Subcutaneous adipose tissue (tissue), 4 donors: ENCODE data around the gene LHFPL6. TPM values are rescaled to one million over a fixed set of nuclear protein-coding genes. Genes with fewer than 3 reads are reported as not detected.

Source experiments
- total RNA-seq, 4 donors: library from RNA; depleted of rRNA; stranded (reverse); fragments of >200 nt; gene quantifications; one replicate each; pipeline ENCODE4 v1.1.0, GENCODE V29; 2016
- TF ChIP-seq, protein P1 (sequence below): fragments of 450-650 bp; IDR thresholded peaks from one replicate; pipeline ENCODE4 v1.5.1; 2016; ENCODE audit warnings: low read depth, mild to moderate bottlenecking, control low read depth, antibody characterized with exemption, moderate library complexity

The LHFPL6 gene
- total RNA-seq, 4 donors from 2014 or later: 75.2 to 106 (median 90.4) TPM

DNA sequence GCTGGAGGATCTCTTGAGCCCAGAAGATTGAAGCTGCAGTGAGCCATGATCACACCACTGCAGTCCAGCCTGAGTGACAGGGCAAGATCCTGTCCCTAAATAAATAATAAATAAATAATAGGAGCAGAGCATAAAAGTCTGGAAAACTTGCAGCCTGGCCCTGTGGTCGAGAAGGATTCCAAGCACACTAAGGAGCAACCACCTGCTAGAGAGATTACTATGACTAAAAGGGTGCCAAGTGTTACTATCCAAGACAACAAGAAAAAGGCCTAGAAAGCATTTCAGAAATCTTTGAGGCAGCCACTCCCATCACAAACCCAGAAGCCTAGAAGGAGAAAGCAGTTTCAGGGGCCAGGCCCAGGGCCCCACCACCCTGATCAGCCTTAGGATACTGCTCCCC lies 46.1 kb downstream of the LHFPL6 start:
- TF ChIP-seq, protein P1, sequence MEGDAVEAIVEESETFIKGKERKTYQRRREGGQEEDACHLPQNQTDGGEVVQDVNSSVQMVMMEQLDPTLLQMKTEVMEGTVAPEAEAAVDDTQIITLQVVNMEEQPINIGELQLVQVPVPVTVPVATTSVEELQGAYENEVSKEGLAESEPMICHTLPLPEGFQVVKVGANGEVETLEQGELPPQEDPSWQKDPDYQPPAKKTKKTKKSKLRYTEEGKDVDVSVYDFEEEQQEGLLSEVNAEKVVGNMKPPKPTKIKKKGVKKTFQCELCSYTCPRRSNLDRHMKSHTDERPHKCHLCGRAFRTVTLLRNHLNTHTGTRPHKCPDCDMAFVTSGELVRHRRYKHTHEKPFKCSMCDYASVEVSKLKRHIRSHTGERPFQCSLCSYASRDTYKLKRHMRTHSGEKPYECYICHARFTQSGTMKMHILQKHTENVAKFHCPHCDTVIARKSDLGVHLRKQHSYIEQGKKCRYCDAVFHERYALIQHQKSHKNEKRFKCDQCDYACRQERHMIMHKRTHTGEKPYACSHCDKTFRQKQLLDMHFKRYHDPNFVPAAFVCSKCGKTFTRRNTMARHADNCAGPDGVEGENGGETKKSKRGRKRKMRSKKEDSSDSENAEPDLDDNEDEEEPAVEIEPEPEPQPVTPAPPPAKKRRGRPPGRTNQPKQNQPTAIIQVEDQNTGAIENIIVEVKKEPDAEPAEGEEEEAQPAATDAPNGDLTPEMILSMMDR: no peak

DNA sequence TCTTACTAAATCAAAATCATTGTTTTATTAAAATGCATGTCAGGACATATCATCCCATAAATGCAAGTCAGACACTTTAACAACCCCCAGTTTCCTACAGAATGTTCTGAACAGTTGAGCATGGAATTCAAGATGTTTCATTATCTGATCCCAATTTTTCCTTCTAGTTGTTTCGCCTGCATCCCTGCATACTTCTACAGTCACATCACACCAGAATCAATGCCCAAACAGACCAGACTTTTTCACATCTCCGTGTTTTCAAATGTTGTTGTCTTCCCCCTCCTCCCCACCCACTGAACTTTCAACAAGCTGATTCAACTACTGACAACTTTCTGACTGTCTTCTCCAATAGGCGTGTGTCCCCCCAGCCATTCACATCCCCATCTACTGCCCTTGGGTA lies 48.6 kb downstream of the LHFPL6 start:
- TF ChIP-seq, protein P1: no peak

DNA sequence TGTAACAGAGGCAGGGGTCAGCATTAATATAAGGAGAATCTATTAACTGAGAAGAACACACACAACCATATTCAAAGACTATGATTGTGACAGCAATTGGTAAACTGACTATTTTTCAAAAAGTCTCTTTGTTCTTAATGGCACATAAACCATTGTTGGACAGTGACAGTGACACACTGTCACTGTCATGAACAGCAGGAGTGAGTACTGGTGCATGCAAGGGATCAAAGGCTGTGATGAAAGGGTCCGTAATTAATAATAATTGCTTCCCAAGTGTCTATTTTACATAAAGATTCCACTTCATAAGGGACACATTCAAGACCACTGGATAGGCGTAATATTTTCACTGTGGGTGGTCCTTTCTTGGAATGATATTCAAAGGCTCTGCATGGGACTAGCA lies 50.7 kb downstream of the LHFPL6 start:
- TF ChIP-seq, protein P1: no peak

DNA sequence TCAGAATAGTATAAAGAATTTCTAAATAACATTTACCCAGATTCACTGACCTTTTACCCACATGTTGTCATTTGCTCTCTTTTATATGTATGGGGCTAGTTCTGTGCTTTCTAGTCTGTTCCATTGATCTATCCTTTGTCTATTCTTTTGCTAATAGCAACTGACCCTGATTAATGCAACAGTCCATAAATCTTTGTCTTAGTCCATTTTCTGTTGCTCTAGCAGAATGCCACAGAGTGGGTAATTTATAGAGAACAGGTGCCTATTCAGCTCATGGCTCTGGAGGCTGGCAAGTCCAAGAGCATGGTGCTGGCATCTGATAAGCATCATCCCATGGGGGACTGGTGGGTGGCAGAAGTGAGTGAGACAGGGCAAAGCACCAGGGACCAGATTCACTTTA lies 52.1 kb downstream of the LHFPL6 start:
- TF ChIP-seq, protein P1: no peak

DNA sequence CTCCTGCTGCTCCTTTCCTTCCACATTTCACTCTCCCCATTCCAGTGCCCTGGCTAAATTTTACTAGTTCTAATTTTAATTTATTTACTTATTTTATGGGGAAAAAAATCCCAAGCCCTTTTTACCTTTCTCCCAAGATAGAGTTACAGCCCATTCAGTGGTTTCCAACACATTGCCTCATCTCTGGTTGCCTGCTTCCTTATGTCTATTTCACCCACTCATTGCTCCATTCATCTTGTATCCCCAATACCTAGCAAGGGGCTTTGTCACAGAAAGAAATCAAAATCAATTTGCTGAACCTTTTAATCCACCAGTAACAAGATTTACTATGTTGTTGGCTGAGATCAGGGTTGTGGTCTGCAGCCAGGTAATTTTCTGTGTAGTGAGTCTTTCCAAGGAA lies 55.9 kb downstream of the LHFPL6 start:
- TF ChIP-seq, protein P1: no peak

DNA sequence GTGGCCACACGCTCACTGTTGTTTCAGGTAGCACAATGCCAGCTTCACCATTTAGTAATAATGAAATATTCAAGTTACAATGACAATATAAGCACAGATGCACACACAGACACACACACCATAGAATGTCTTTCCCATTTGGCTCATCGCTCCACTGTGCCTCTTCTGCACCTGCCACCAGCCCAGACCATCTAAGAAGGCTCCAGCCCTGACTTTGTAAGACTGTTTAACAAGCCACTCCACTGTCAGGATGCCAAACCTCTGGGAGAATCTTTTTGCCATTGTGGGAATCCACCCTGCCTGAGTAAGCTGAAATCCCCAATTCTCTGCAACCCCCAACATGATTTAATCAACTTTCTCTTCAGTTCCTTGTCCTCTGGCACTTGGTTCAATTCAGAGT lies 60.6 kb downstream of the LHFPL6 start:
- TF ChIP-seq, protein P1: no peak

DNA sequence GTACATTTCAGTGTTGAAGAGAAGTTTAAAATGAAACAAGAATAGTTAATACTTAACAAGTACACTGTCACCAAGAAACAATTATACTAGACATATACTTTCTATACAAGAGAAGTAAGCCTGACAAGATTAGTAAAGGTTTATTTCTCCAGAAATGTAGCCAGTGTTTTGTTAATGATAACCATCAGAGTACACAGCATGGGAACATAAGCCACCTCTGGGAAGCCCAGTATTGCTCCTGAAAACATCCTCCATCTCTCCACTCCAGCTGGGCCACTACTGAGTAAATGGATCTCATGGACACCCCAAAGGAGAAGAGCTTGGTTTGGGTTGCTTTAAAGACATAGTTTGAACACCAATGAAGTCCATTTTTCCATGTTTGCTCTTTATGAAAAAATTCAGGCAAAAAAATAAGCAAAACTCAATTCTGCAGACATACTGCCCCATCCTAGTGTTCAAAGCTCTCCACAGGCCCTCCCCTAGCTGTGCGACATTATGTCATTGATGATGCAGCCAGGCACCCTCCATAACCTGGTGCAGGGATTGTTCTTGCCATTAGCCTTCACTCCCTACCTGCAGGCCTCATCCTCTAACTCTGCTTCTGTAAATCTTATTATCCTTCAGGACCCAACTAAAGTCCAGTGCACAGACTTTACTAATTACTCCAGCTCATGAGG lies 61.9 kb downstream of the LHFPL6 start:
- TF ChIP-seq, protein P1: no peak
